B cell (primary cell): ENCODE measurements around the gene CDC42EP4. TPM values are rescaled to one million over a fixed set of nuclear protein-coding genes. Genes with fewer than 3 reads are reported as not detected.

ENCODE experiments used
- ATAC-seq: fragments of 200-7000 bp; cut with Tn5 transposase; one replicate; pipeline ENCODE4 v1.10.0; 2021; ENCODE audit warnings: low read depth, mild to moderate bottlenecking, moderate number of reproducible peaks, moderate library complexity
- CTCF ChIA-PET: fragments of 350-600 bp; sonication (Branson Sonifier 250); formaldehyde crosslinking; loops from one replicate; lab custom pipeline; 2021; ENCODE audit warnings: antibody characterized with exemption, inconsistent platforms; lab: Charles Lee
- POLR2A ChIA-PET: fragments of 350-600 bp; sonication (Branson Sonifier 250); formaldehyde crosslinking; loops from one replicate; lab custom pipeline; 2021; ENCODE audit warnings: antibody characterized with exemption; lab: Charles Lee
- DNase-seq: peaks from one replicate; pipeline ENCODE4 v3.0.0; 2013
- H2AFZ ChIP-seq: 2 replicates; pipeline ENCODE4 v1.6.1; 2012; ENCODE audit warnings: mild to moderate bottlenecking, low read depth, low read length; ENCODE audit not compliant: insufficient read depth, poor library complexity, severe bottlenecking
- H3K27ac ChIP-seq, 2 donors: 1 replicate in 1 of 2; 2 replicates in 1 of 2; pipeline ENCODE4 v1.5.1; 2012 to 2013; ENCODE audit warnings: low read length in 2 of 2, mild to moderate bottlenecking in 2 of 2, moderate library complexity in 1 of 2
- H3K27me3 ChIP-seq, 4 experiments: fragments of 200-600 bp in 1 of 4; sonication (generic) in 1 of 4; replicated peaks in 1 of 4; 1 replicate in 2 of 4; 2 replicates in 2 of 4; pipeline versions ENCODE4 v1.6.1 to v1.7.0; 2013 to 2016; ENCODE audit warnings: low read length in 3 of 4, mild to moderate bottlenecking in 2 of 4, mixed read lengths in 1 of 4, moderate library complexity in 1 of 4; ENCODE audit not compliant: insufficient read depth in 4 of 4, control insufficient read depth in 3 of 4; ENCODE audit errors: control extremely low read depth in 1 of 4
- H3K36me3 ChIP-seq, 2 experiments: replicated peaks in 1 of 2; 1 replicate in 1 of 2; 2 replicates in 1 of 2; pipeline versions ENCODE4 v1.6.1 to v1.7.1; 2013; ENCODE audit warnings: low read length in 1 of 2; ENCODE audit not compliant: insufficient read depth in 2 of 2, control insufficient read depth in 1 of 2; ENCODE audit errors: control extremely low read depth in 1 of 2, extremely low read depth in 1 of 2
- H3K4me1 ChIP-seq, 2 donors: fragments of 200-600 bp in 1 of 2; sonication (generic) in 1 of 2; 1 replicate in 1 of 2; 2 replicates in 1 of 2; pipeline versions ENCODE4 v1.5.1 to v1.6.1; 2013 to 2017; ENCODE audit warnings: low read length in 2 of 2; ENCODE audit not compliant: control insufficient read depth in 2 of 2, insufficient read depth in 2 of 2
- H3K4me2 ChIP-seq: replicated peaks from 2 replicates; pipeline ENCODE3; 2012; ENCODE audit warnings: mild to moderate bottlenecking, low read depth, low read length; ENCODE audit not compliant: poor library complexity, severe bottlenecking
- H3K4me3 ChIP-seq, 5 experiments: fragments of 200-600 bp in 1 of 5; sonication (generic) in 1 of 5; 1 replicate in 3 of 5; 2 replicates in 2 of 5; pipeline versions ENCODE4 v1.5.1 to v1.7.0; 2011 to 2016; ENCODE audit warnings: low read length in 4 of 5, mild to moderate bottlenecking in 4 of 5, low read depth in 2 of 5, control low read depth in 1 of 5, moderate library complexity in 1 of 5; ENCODE audit not compliant: insufficient read depth in 1 of 5; ENCODE audit errors: control extremely low read depth in 1 of 5, extremely low read depth in 1 of 5
- H3K79me2 ChIP-seq: fragments of 200-600 bp; sonication (generic); one replicate; pipeline ENCODE4 v1.6.0; 2016; ENCODE audit warnings: low read length; ENCODE audit not compliant: control insufficient read depth, insufficient read depth
- H3K9ac ChIP-seq: fragments of 200-600 bp; sonication (generic); 2 replicates; pipeline ENCODE4 v1.6.1; 2017; ENCODE audit warnings: mild to moderate bottlenecking, low read length, moderate library complexity
- H3K9me3 ChIP-seq, 3 donors: one replicate each; pipeline versions ENCODE4 v1.6.1 to v1.7.1; 2013; ENCODE audit warnings: low read length in 2 of 3; ENCODE audit not compliant: control insufficient read depth in 2 of 3, insufficient read depth in 1 of 3; ENCODE audit errors: control extremely low read depth in 1 of 3
- H4K20me1 ChIP-seq: 2 replicates; pipeline ENCODE4 v1.6.0; 2012; ENCODE audit warnings: mild to moderate bottlenecking, low read length; ENCODE audit not compliant: insufficient read depth, control insufficient read depth, poor library complexity, severe bottlenecking
- H3K27ac Mint-ChIP-seq: one replicate; pipeline ENCODE4 v1.8.0; 2021; ENCODE audit warnings: mixed read lengths
- H3K27me3 Mint-ChIP-seq: one replicate; pipeline ENCODE4 v1.8.0; 2021; ENCODE audit warnings: mixed read lengths
- H3K4me1 Mint-ChIP-seq: one replicate; pipeline ENCODE4 v1.8.0; 2021; ENCODE audit warnings: mixed read lengths
- H3K4me3 Mint-ChIP-seq: one replicate; pipeline ENCODE4 v1.8.0; 2021; ENCODE audit warnings: mixed read lengths
- H3K9me3 Mint-ChIP-seq: one replicate; pipeline ENCODE4 v1.8.0; 2022; ENCODE audit warnings: mixed read lengths; ENCODE audit not compliant: insufficient read depth
- EZH2 ChIP-seq: IDR thresholded peaks from 2 replicates; pipeline ENCODE4 v1.6.1; 2012; ENCODE audit warnings: borderline replicate concordance, low read depth, mild to moderate bottlenecking, moderate library complexity, low read length; ENCODE audit not compliant: insufficient read depth, poor library complexity, severe bottlenecking
- WGBS: methylation state at CpG from one replicate; pipeline ENCODE4 v1.1.5; 2013; ENCODE audit warnings: missing lambda C conversion rate; ENCODE audit not compliant: insufficient coverage; 5-methylcytosine and 5-hydroxymethylcytosine counted together
- intact Hi-C: fragments of 100-400 bp; cut with micrococcal nuclease; formaldehyde crosslinking; loops from one replicate; pipeline ENCODE4 v1.10.0; 2022
- polyA plus RNA-seq: library from polyadenylated mRNA; depleted of rRNA; stranded (reverse); fragments of >200 nt; gene quantifications from 2 replicates; pipeline ENCODE4 v1.2.3, GENCODE V29; 2012
- total RNA-seq, 2 donors: library from RNA; stranded (reverse); fragments of 120-200 nt in 1 of 2; gene quantifications; 1 replicate in 1 of 2; 2 replicates in 1 of 2; pipeline versions ENCODE4 v1.2.3 to v1.2.4, GENCODE V29; 2013 to 2022
- TF ChIP-seq, protein P1 (sequence below): fragments of 200-600 bp; IDR thresholded peaks from one replicate; pipeline ENCODE4 v1.8.0; 2022; ENCODE audit warnings: antibody characterized with exemption, mild to moderate bottlenecking

The CDC42EP4 gene
- total and polyA plus RNA-seq, 2 donors (not counting 1 experiment from before 2014, with no cell fraction given) = 0.79 to 2.0 TPM

GRCh38 chr17:73280191-73280590, 31.6 kb downstream of the CDC42EP4 start:
- no peaks in the 10 kb centered on the region for H3K36me3 ChIP-seq
- ChIA-PET CTCF (no interaction called here), POLR2A (no interaction called here)
- peaks cover 14% of the 10 kb centered on the region for H3K27me3 Mint-ChIP-seq
- H3K9me3 Mint-ChIP-seq = no peaks in the 10 kb centered on the region
- H3K79me2 ChIP-seq = no peaks in the 10 kb centered on the region
- no peak overlapping the region for H2AFZ ChIP-seq
- H3K27ac ChIP-seq = no peak overlapping the region
- no peak overlapping the region for H3K27ac Mint-ChIP-seq
- peaks cover 2% of the 10 kb centered on the region for H3K4me1 Mint-ChIP-seq
- H3K4me3 Mint-ChIP-seq = no peak overlapping the region
- no peak for DNase-seq
- 96% methylated on average over 10 of the region's 12 CpGs for WGBS
- H3K9ac ChIP-seq = no peak overlapping the region
- H3K9me3 ChIP-seq = peaks cover 0 to 3% (median 0%) of the 10 kb centered on the region in 3 donors
- no peak for TF ChIP-seq EZH2
- TF ChIP-seq, protein P1, sequence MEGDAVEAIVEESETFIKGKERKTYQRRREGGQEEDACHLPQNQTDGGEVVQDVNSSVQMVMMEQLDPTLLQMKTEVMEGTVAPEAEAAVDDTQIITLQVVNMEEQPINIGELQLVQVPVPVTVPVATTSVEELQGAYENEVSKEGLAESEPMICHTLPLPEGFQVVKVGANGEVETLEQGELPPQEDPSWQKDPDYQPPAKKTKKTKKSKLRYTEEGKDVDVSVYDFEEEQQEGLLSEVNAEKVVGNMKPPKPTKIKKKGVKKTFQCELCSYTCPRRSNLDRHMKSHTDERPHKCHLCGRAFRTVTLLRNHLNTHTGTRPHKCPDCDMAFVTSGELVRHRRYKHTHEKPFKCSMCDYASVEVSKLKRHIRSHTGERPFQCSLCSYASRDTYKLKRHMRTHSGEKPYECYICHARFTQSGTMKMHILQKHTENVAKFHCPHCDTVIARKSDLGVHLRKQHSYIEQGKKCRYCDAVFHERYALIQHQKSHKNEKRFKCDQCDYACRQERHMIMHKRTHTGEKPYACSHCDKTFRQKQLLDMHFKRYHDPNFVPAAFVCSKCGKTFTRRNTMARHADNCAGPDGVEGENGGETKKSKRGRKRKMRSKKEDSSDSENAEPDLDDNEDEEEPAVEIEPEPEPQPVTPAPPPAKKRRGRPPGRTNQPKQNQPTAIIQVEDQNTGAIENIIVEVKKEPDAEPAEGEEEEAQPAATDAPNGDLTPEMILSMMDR = no peak
- H3K27me3 ChIP-seq = peaks cover 0 to 5% (median 0%) of the 10 kb centered on the region in 4 experiments
- no peak overlapping the region for H3K4me2 ChIP-seq
- ATAC-seq = no peak
- H3K4me3 ChIP-seq = no peak overlapping the region
- no peaks in the 10 kb centered on the region for H4K20me1 ChIP-seq
- intact Hi-C loops = no loop called here
- H3K4me1 ChIP-seq = no peaks in the 10 kb centered on the region

- Mint-ChIP-seq H3K9me3 (no peaks in the 10 kb centered on the region), H3K4me1 (peaks cover 2% of the 10 kb centered on the region), H3K27me3 (peaks cover 14% of the 10 kb centered on the region), H3K27ac (no peak overlapping the region), H3K4me3 (no peak overlapping the region)
- Histone ChIP-seq H4K20me1 (no peaks in the 10 kb centered on the region), H2AFZ (no peak overlapping the region), H3K4me1 (no peaks in the 10 kb centered on the region), H3K36me3 (no peaks in the 10 kb centered on the region), H3K27ac (no peak overlapping the region), H3K79me2 (no peaks in the 10 kb centered on the region), H3K9ac (no peak overlapping the region), H3K4me3 (no peak overlapping the region), H3K27me3 (peaks cover 0 to 5% (median 0%) of the 10 kb centered on the region in 4 experiments), H3K9me3 (peaks cover 0 to 3% (median 0%) of the 10 kb centered on the region in 3 donors), H3K4me2 (no peak overlapping the region)
- ChIA-PET CTCF (interaction anchor here (0.5 kb wide), 1 partner anchor 24 kb away, joined by 3 read pairs; no protein-coding TSS in a partner anchor), POLR2A (no interaction called here)
- TF ChIP-seq EZH2 = no peak
- TF ChIP-seq, protein P1 = no peak
- WGBS = 87% methylated on average over 7 of the region's 7 CpGs
- DNase-seq (no peak), ATAC-seq (no peak)
- intact Hi-C loops = no loop called here
These were observed 32.1 kb downstream of the CDC42EP4 start for GRCh38 chr17:73279704-73280103.
